HCT116 (cell line): Measurements from ENCODE around the gene NDST3. TPM values are rescaled to one million over a fixed set of nuclear protein-coding genes. Genes with fewer than 3 reads are reported as not detected.

Experiments
- ATAC-seq: fragments of 200-7000 bp; cut with Tn5 transposase; 2 replicates; pipeline ENCODE4 v1.9.1; 2020; ENCODE audit warnings: mild to moderate bottlenecking, moderate library complexity
- Bru-seq: library from RNA; stranded (reverse); fragments of 400-500 nt; gene quantifications from one replicate; lab custom pipeline; 2021; lab: Mats Ljungman, UMichigan
- BruChase-seq, 2 experiments: library from RNA; stranded (reverse); fragments of 400-500 nt; gene quantifications; one replicate each; lab custom pipeline; 2021; lab: Mats Ljungman, UMichigan
- BruUV-seq: library from RNA; stranded (reverse); fragments of 400-500 nt; replicated peaks from 2 replicates; lab custom pipeline; 2021; lab: Mats Ljungman, UMichigan
- CTCF ChIA-PET: fragments of 300-600 bp; sonication (Branson Sonifier 250); formaldehyde crosslinking; loops from one replicate; lab custom pipeline; 2021; ENCODE audit warnings: antibody characterized with exemption; lab: Charles Lee
- POLR2A ChIA-PET: fragments of 300-600, 350-600 bp; sonication (Branson Sonifier 250); formaldehyde crosslinking; loops from one replicate; lab custom pipeline; 2021; ENCODE audit warnings: antibody characterized with exemption; lab: Charles Lee
- RAD21 ChIA-PET, 2 experiments: fragments of 300-600 bp; sonication (Branson Sonifier 250); formaldehyde crosslinking; loops; one replicate each; lab custom pipeline; 2023; ENCODE audit warnings: low total read pairs in 2 of 2; ENCODE audit not compliant: uncharacterized antibody in 2 of 2, unreplicated experiment in 2 of 2, low non-redundant PET in 1 of 2; lab: Charles Lee
- DNase-seq: peaks from one replicate; pipeline ENCODE4 v3.0.0-alpha.2; 2010; ENCODE audit warnings: low read depth, low spot score
- H2AFZ ChIP-seq: fragments of 200-600 bp; shearing (Covaris generic), sonication (generic); 2 replicates; pipeline ENCODE4 v1.6.1; 2017; ENCODE audit warnings: low read depth, mixed run types, mixed read lengths, antibody characterized with exemption, low read length; ENCODE audit not compliant: poor library complexity, severe bottlenecking
- H3K27ac ChIP-seq: 2 replicates; pipeline ENCODE4 v1.5.1; 2012; ENCODE audit warnings: low read depth, low read length
- H3K27me3 ChIP-seq: fragments of 200-600 bp; sonication (generic); 2 replicates; pipeline ENCODE4 v1.6.1; 2016; ENCODE audit warnings: mixed run types, low read length, mixed read lengths; ENCODE audit not compliant: insufficient read depth
- H3K36me3 ChIP-seq, 2 experiments: fragments of 200-500 bp in 1 of 2; fragments of 200-600 bp in 1 of 2; sonication (Bioruptor generic) in 1 of 2; sonication (generic) in 1 of 2; 2 replicates each; pipeline versions ENCODE4 v1.5.1 to v1.6.1; 2014 to 2016; ENCODE audit warnings: low read length in 2 of 2, inconsistent platforms in 1 of 2, mixed read lengths in 1 of 2, mixed run types in 1 of 2; ENCODE audit not compliant: insufficient read depth in 2 of 2, control insufficient read depth in 1 of 2
- H3K4me1 ChIP-seq, 2 experiments: fragments of 200-600 bp in 1 of 2; sonication (generic) in 1 of 2; 2 replicates each; pipeline versions ENCODE4 v1.5.1 to v1.6.1; 2012 to 2017; ENCODE audit warnings: low read length in 2 of 2, inconsistent platforms in 1 of 2, mild to moderate bottlenecking in 1 of 2, mixed read lengths in 1 of 2, mixed run types in 1 of 2, moderate library complexity in 1 of 2; ENCODE audit not compliant: insufficient read depth in 2 of 2, control insufficient read depth in 1 of 2
- H3K4me2 ChIP-seq: fragments of 200-600 bp; sonication (generic); 2 replicates; pipeline ENCODE4 v1.6.1; 2017; ENCODE audit warnings: mixed run types, low read length, mixed read lengths
- H3K4me3 ChIP-seq, 2 experiments: fragments of 200-600 bp in 1 of 2; sonication (generic) in 1 of 2; replicated peaks in 1 of 2; 2 replicates each; pipeline ENCODE4 v1.5.1; 2011 to 2016; ENCODE audit warnings: low read length in 2 of 2, control low read depth in 1 of 2, low read depth in 1 of 2, mild to moderate bottlenecking in 1 of 2, mixed read lengths in 1 of 2, mixed run types in 1 of 2
- H3K79me2 ChIP-seq: fragments of 200-600 bp; sonication (generic); 2 replicates; pipeline ENCODE4 v1.6.1; 2017; ENCODE audit warnings: mild to moderate bottlenecking, mixed run types, low read length, moderate library complexity, mixed read lengths; ENCODE audit not compliant: insufficient read depth
- H3K9ac ChIP-seq: fragments of 200-600 bp; sonication (generic); 2 replicates; pipeline ENCODE4 v1.6.1; 2016; ENCODE audit warnings: low read length, mixed read lengths
- H3K9me2 ChIP-seq: fragments of 200-600 bp; sonication (generic), shearing (Covaris generic); 2 replicates; pipeline ENCODE4 v1.6.1; 2017; ENCODE audit warnings: mixed run types, mild to moderate bottlenecking, moderate library complexity; ENCODE audit not compliant: insufficient read depth
- H3K9me3 ChIP-seq, 2 experiments: fragments of 200-500 bp in 1 of 2; fragments of 200-600 bp in 1 of 2; sonication (Bioruptor generic) in 1 of 2; sonication (generic) in 1 of 2; 2 replicates each; pipeline ENCODE4 v1.6.1; 2014 to 2017; ENCODE audit warnings: low read length in 2 of 2, mixed read lengths in 2 of 2, inconsistent platforms in 1 of 2, low read depth in 1 of 2, mild to moderate bottlenecking in 1 of 2, mixed run types in 1 of 2, moderate library complexity in 1 of 2; ENCODE audit not compliant: control insufficient read depth in 1 of 2, insufficient read depth in 1 of 2
- H4K20me1 ChIP-seq: fragments of 200-600 bp; sonication (generic), shearing (Covaris generic); 2 replicates; pipeline ENCODE4 v1.6.1; 2017; ENCODE audit warnings: mixed run types, mild to moderate bottlenecking, moderate library complexity; ENCODE audit not compliant: insufficient read depth
- CEBPB ChIP-seq: IDR thresholded peaks from 2 replicates; pipeline ENCODE4 v1.6.1; 2012; ENCODE audit warnings: low read depth
- EGR1 ChIP-seq: IDR thresholded peaks from 2 replicates; pipeline ENCODE4 v1.6.1; 2012; ENCODE audit warnings: low read depth
- EZH2 ChIP-seq: fragments of 200-600 bp; sonication (generic); IDR thresholded peaks from 2 replicates; pipeline ENCODE4 v1.6.1; 2017; ENCODE audit warnings: antibody characterized with exemption, mixed run types
- EZH2phosphoT487 ChIP-seq: fragments of 200-600 bp; IDR thresholded peaks from 2 replicates; pipeline ENCODE4 v1.6.1; 2018; ENCODE audit warnings: antibody characterized with exemption, borderline replicate concordance
- POLR2AphosphoS5 ChIP-seq: IDR thresholded peaks from 2 replicates; pipeline ENCODE4 v1.6.1; 2011; ENCODE audit warnings: mild to moderate bottlenecking, low read depth, low read length, moderate library complexity
- RAD21 ChIP-seq: IDR thresholded peaks from 2 replicates; pipeline ENCODE4 v1.6.1; 2012; ENCODE audit warnings: low read depth, mild to moderate bottlenecking
- ZFX ChIP-seq: fragments of 450-650 bp; IDR thresholded peaks from 2 replicates; pipeline ENCODE4 v1.6.1; 2017
- ZNF274 ChIP-seq: fragments of 200-500 bp; sonication (Bioruptor generic); IDR thresholded peaks from 2 replicates; pipeline ENCODE4 v1.6.1; 2014; ENCODE audit warnings: mild to moderate bottlenecking, low read depth, low read length, inconsistent platforms
- intact Hi-C: fragments of 100-400 bp; cut with micrococcal nuclease; formaldehyde crosslinking; loops from 2 replicates; pipeline ENCODE4 v1.10.0; 2022
- long read RNA-seq: library from polyadenylated mRNA; unstranded; transcript quantifications from one replicate; pipeline ENCODE4 v2.0.0, GENCODE V29; 2021; ENCODE audit not compliant: unreplicated experiment
- polyA plus RNA-seq: library from polyadenylated mRNA; unstranded; fragments of >200 nt; gene quantifications from 2 replicates; pipeline ENCODE4 v1.2.1, GENCODE V29; 2012; ENCODE audit warnings: missing spikeins
- total RNA-seq: library from RNA; stranded (reverse); gene quantifications from one replicate; pipeline ENCODE4 v1.2.1, GENCODE V29; 2021; ENCODE audit not compliant: unreplicated experiment
- TF ChIP-seq, protein P1 (sequence below): IDR thresholded peaks from 2 replicates; pipeline ENCODE4 v1.6.1; 2012
- TF ChIP-seq, protein P2 (sequence below): IDR thresholded peaks from 2 replicates; pipeline ENCODE4 v1.6.1; 2012
- TF ChIP-seq, protein P3 (sequence below), 3 experiments: fragments of 200-600 bp in 1 of 3; sonication (generic) in 1 of 3; IDR thresholded peaks in 2 of 3; conservative IDR thresholded peaks in 1 of 3; 2 replicates each; pipeline ENCODE4 v1.5.1; 2012 to 2017; ENCODE audit warnings: low read depth in 2 of 3, low read length in 2 of 3, antibody characterized with exemption in 1 of 3, borderline replicate concordance in 1 of 3, control low read depth in 1 of 3, mild to moderate bottlenecking in 1 of 3, mixed read lengths in 1 of 3, mixed run types in 1 of 3, moderate library complexity in 1 of 3; ENCODE audit not compliant: insufficient read depth in 1 of 3

NDST3 gene
- total RNA-seq (not detected), Bru-seq, nascent RNA (percentile 12 among the genes with signal in this experiment), BruChase-seq, experiment 1, labeled RNA remaining after a 6-hour chase (percentile 6 among the genes with signal in this experiment), BruChase-seq, experiment 2, labeled RNA remaining after a 2-hour chase (percentile 9 among the genes with signal in this experiment)
- 0.03 TPM in 1 of 2 replicates, not detected in the other for polyA plus RNA-seq
- long read RNA-seq: 0 reads

DNA sequence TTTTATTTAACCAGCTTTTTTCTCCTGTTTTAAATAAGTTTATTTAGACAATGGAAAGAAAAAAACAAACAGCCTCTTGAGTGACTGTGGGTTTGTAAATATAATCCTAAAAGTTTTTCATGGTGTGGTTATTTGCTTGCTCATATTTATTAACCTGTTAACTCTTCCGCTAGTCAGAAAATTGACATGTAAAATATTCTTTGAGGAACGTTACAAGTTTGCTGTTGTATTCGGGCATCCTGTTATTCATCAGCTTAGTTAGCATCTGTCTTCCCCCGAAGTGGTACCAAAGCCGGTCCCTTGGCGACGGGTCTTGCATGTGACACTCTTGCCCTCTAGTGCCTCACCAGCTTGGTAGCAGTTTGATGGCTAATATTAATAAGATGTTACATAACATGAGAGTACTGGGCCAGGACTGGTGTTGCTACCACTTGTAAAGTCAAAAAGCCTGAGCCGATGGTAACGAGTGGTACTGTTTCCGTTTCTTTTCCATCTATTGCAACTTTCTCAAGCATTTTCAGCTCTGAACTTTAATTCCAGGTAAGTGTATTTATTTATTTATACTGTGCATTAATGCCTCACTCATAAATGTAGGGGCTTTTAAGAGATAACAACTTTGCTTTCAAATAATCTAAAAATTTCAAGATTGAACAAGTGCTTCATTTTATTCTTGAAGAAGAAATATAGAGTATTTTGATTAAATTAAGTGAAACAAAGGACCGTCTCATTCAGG is at the start of gene NDST3:
Gene NDST3, plus strand, starts transcription at position 434 of the 733 bp plus-strand sequence. CDS start 19,425 bp downstream, outside the sequence.
- no peak for TF ChIP-seq EGR1
- TF ChIP-seq ZFX: no peak
- no peak for TF ChIP-seq EZH2phosphoT487
- peak; percentile 91 for TF ChIP-seq RAD21
- TF ChIP-seq, protein P1, sequence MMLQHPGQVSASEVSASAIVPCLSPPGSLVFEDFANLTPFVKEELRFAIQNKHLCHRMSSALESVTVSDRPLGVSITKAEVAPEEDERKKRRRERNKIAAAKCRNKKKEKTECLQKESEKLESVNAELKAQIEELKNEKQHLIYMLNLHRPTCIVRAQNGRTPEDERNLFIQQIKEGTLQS: no peak
- TF ChIP-seq, protein P2, sequence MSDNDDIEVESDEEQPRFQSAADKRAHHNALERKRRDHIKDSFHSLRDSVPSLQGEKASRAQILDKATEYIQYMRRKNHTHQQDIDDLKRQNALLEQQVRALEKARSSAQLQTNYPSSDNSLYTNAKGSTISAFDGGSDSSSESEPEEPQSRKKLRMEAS: no peak
- no peak for TF ChIP-seq POLR2AphosphoS5
- TF ChIP-seq CEBPB: no peak
- TF ChIP-seq, protein P3, sequence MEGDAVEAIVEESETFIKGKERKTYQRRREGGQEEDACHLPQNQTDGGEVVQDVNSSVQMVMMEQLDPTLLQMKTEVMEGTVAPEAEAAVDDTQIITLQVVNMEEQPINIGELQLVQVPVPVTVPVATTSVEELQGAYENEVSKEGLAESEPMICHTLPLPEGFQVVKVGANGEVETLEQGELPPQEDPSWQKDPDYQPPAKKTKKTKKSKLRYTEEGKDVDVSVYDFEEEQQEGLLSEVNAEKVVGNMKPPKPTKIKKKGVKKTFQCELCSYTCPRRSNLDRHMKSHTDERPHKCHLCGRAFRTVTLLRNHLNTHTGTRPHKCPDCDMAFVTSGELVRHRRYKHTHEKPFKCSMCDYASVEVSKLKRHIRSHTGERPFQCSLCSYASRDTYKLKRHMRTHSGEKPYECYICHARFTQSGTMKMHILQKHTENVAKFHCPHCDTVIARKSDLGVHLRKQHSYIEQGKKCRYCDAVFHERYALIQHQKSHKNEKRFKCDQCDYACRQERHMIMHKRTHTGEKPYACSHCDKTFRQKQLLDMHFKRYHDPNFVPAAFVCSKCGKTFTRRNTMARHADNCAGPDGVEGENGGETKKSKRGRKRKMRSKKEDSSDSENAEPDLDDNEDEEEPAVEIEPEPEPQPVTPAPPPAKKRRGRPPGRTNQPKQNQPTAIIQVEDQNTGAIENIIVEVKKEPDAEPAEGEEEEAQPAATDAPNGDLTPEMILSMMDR (IDR thresholded peaks at IDR 0.05 in 2 of 3, conservative IDR thresholded peaks at IDR 0.05 in 1 of 3; ENCODE audit: borderline replicate concordance in 1 of 3, insufficient read depth in 1 of 3, low read depth in 2 of 3, low read length in 2 of 3): peak; percentile 57 to 73 (median 63); a peak in 5 of 6 replicates
- TF ChIP-seq ZNF274: no peak
- TF ChIP-seq EZH2: no peak
- peak within 1 kb of the TSS; percentile 26; the same call in 1 of the 2 replicates for H3K9ac ChIP-seq
- peak within 1 kb of the TSS; percentile 56; the same call in 1 of the 2 replicates for H3K27ac ChIP-seq
- H3K4me1 ChIP-seq: peaks cover 5 to 12% of the 10 kb centered on the region in 2 experiments
- ChIA-PET RAD21 (interaction anchor here (0.6 to 1.6 kb wide), 2 partner anchors 236 to 900 kb away, joined by 3 to 5 read pairs; no protein-coding TSS in a partner anchor), POLR2A (no interaction called here), CTCF (interaction anchor here (1.0 to 2.5 kb wide), 5 partner anchors 188 to 1854 kb away, joined by 3 to 12 read pairs (median 4); no protein-coding TSS in a partner anchor)
- ATAC-seq: peak; percentile 70
- no peaks in the 10 kb centered on the region for H4K20me1 ChIP-seq
- H3K79me2 ChIP-seq: no peaks in the 10 kb centered on the region
- peak within 1 kb of the TSS; percentile 91 for H3K4me2 ChIP-seq
- H3K4me3 ChIP-seq: peak within 1 kb of the TSS; percentile 55 to 65
- H3K27me3 ChIP-seq: no peaks in the 10 kb centered on the region
- H3K36me3 ChIP-seq: no peaks in the 10 kb centered on the region
- H2AFZ ChIP-seq: peak within 1 kb of the TSS; percentile 46
- intact Hi-C loops: loop anchor here (1.0 to 2.0 kb wide), 4 partner anchors 191 to 1853 kb away; no protein-coding TSS in a partner anchor
- H3K9me2 ChIP-seq: no peaks in the 10 kb centered on the region
- H3K9me3 ChIP-seq: no peaks in the 10 kb centered on the region
- BruUV-seq: no TSS peak
- peak; percentile 71 for DNase-seq
